Measurements from ENCODE around the gene TMEM198. TPM values are rescaled to one million over a fixed set of nuclear protein-coding genes. Genes with fewer than 3 reads are reported as not detected.

Gene TMEM198
- total and polyA plus RNA-seq, 9 of the 15 experiments (the other 6 are each of a cell fraction or from before 2014, with no cell fraction given), result 0.03 to 3.8 (median 1.0) TPM

DNA sequence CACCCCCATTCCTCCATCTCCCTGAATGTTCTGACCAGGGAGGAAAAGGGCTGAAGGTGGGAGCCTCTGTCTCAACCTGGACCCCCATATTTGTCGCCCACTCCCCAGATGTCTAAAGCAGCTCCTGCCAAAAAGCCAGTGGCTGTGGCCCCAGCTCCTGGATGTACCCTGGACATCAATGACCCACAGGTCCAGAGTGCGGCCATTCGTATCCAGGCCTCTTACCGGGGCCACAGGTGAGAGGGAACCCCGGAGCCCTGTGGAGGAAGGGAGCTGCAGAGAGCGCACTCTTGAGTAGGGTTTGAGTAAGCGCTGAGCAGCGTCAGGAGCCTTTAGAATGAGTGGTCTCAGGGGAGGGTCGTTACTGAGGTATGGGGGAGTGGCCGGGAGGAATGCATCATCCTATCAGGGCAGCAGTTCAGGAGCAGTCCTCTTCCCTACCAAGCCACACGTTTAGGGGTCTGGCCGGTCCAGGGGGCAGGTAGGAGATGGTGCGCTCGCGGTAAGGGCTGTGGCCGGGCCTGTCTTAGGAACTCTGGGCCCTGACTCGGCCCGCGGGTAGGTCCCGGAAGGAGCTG, 47.5 kb upstream of the TMEM198 start:
- H3K9ac ChIP-seq (ENCODE audit: insufficient read depth in 1 of 2, low read depth in 2 of 2, low read length in 2 of 2), result peak overlapping the region in 1 of 2 experiments; percentile 81; a peak in 1 of 4 replicates
- H3K4me3 ChIP-seq, result no peak overlapping the region
- FAIRE-seq (no peak), ATAC-seq (no peak), DNase-seq (ENCODE audit: extremely low read depth in 1 of 4, low spot score in 3 of 4) (no peak)
- no peak overlapping the region for H3K27ac ChIP-seq (ENCODE audit: extremely low read depth, low read depth, low read length)
- ChIA-PET POLR2A (interaction anchor here (0.7 to 0.8 kb wide), 3 partner anchors 11 to 88 kb away, joined by 3 to 4 read pairs (median 3); no protein-coding TSS in a partner anchor), CTCF (ENCODE audit: low intra/inter-chr PET ratio) (interaction anchor here (0.8 to 2.2 kb wide), 3 partner anchors 13 to 34 kb away, joined by 3 to 9 read pairs (median 3); no protein-coding TSS in a partner anchor)
- H3K4me2 ChIP-seq (ENCODE audit: insufficient read depth, low read length), result no peak overlapping the region
- no TSS peak for BruUV-seq (replicated peaks)
- H3K79me2 ChIP-seq (ENCODE audit: control insufficient read depth, insufficient read depth, low read length), result peaks cover 37% of the 10 kb centered on the region
- 89% methylated on average over 10 of the region's 20 CpGs for WGBS (ENCODE audit: insufficient coverage, low coverage, missing lambda C conversion rate)
- H3K27me3 ChIP-seq (ENCODE audit: control insufficient read depth in 2 of 2, insufficient read depth in 2 of 2, low read length in 2 of 2), result no peaks in the 10 kb centered on the region
- H4K20me1 ChIP-seq (replicated peaks; ENCODE audit: control insufficient read depth, insufficient read depth, low read length), result no peaks in the 10 kb centered on the region
- in situ Hi-C loops (cut with MboI), result no loop called here
- no peak overlapping the region for H2AFZ ChIP-seq (ENCODE audit: low read depth, low read length)
- TF ChIP-seq, protein P1, sequence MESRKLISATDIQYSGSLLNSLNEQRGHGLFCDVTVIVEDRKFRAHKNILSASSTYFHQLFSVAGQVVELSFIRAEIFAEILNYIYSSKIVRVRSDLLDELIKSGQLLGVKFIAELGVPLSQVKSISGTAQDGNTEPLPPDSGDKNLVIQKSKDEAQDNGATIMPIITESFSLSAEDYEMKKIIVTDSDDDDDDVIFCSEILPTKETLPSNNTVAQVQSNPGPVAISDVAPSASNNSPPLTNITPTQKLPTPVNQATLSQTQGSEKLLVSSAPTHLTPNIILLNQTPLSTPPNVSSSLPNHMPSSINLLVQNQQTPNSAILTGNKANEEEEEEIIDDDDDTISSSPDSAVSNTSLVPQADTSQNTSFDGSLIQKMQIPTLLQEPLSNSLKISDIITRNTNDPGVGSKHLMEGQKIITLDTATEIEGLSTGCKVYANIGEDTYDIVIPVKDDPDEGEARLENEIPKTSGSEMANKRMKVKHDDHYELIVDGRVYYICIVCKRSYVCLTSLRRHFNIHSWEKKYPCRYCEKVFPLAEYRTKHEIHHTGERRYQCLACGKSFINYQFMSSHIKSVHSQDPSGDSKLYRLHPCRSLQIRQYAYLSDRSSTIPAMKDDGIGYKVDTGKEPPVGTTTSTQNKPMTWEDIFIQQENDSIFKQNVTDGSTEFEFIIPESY (CRISPR knock-in tag; IDR thresholded peaks at IDR 0.05), result 0 out of 2 replicates have a peak, but pooled peaks have one; percentile 46
- TF ChIP-seq, protein P2, sequence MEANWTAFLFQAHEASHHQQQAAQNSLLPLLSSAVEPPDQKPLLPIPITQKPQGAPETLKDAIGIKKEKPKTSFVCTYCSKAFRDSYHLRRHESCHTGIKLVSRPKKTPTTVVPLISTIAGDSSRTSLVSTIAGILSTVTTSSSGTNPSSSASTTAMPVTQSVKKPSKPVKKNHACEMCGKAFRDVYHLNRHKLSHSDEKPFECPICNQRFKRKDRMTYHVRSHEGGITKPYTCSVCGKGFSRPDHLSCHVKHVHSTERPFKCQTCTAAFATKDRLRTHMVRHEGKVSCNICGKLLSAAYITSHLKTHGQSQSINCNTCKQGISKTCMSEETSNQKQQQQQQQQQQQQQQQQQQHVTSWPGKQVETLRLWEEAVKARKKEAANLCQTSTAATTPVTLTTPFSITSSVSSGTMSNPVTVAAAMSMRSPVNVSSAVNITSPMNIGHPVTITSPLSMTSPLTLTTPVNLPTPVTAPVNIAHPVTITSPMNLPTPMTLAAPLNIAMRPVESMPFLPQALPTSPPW (CRISPR knock-in tag; IDR thresholded peaks at IDR 0.05), result no peak
- no peaks in the 10 kb centered on the region for H3K9me1 ChIP-seq (ENCODE audit: control insufficient read depth, insufficient read depth, low read length)
- intact Hi-C loops (cut with micrococcal nuclease), result no loop called here
- no peaks in the 10 kb centered on the region for H3K9me3 ChIP-seq (replicated peaks; ENCODE audit: control insufficient read depth, insufficient read depth, low read depth, low read length)
- peaks cover 33 to 65% of the 10 kb centered on the region in 2 experiments for H3K4me1 ChIP-seq (replicated peaks in 1 of 2; ENCODE audit: control insufficient read depth in 2 of 2, insufficient read depth in 2 of 2, low read length in 2 of 2)
- no peaks in the 10 kb centered on the region for H3K36me3 ChIP-seq (ENCODE audit: control insufficient read depth, insufficient read depth, low read length)

Measured in K562 (cell line).